ENCODE data around the gene SMIM5. TPM values are rescaled to one million over a fixed set of nuclear protein-coding genes. Genes with fewer than 3 reads are reported as not detected.

Gene SMIM5
- total and polyA plus RNA-seq, 2 of the 13 experiments (the other 11 are each of a cell fraction or from before 2014, with no cell fraction given), result not detected

- TF ChIP-seq AKAP8 (CRISPR knock-in tag; IDR thresholded peaks at IDR 0.05) (no peak), BATF2 (CRISPR knock-in tag; IDR thresholded peaks at IDR 0.05) (no peak), ZBTB1 (CRISPR knock-in tag; IDR thresholded peaks at IDR 0.05; ENCODE audit: borderline replicate concordance) (no peak), ZNF891 (CRISPR knock-in tag; IDR thresholded peaks at IDR 0.05) (peak; percentile 62; the same call in 1 of the 2 replicates), ZKSCAN5 (CRISPR knock-in tag; IDR thresholded peaks at IDR 0.05) (no peak), ZNF138 (CRISPR knock-in tag; IDR thresholded peaks at IDR 0.05; ENCODE audit: low read depth) (no peak), NONO (IDR thresholded peaks at IDR 0.05) (no peak), NONO (CRISPR knock-in tag; conservative IDR thresholded peaks at IDR 0.05) (no peak), ZNF160 (CRISPR knock-in tag; IDR thresholded peaks at IDR 0.05) (no peak), ZNF660 (CRISPR knock-in tag; IDR thresholded peaks at IDR 0.05; ENCODE audit: borderline replicate concordance, low read depth) (no peak), ZNF567 (CRISPR knock-in tag; IDR thresholded peaks at IDR 0.05; ENCODE audit: borderline replicate concordance) (no peak), RFX3 (CRISPR knock-in tag; IDR thresholded peaks at IDR 0.05) (no peak), FOXP4 (CRISPR knock-in tag; IDR thresholded peaks at IDR 0.05) (no peak), ZBTB34 (CRISPR knock-in tag; IDR thresholded peaks at IDR 0.05) (0 out of 2 replicates have a peak, but pooled peaks have one; percentile 41), ZC3H13 (CRISPR knock-in tag; IDR thresholded peaks at IDR 0.05) (no peak), PRDM10 (CRISPR knock-in tag; IDR thresholded peaks at IDR 0.05; ENCODE audit: low read depth) (peak; percentile 78; the same call in 1 of the 2 replicates), NR1H2 (CRISPR knock-in tag; IDR thresholded peaks at IDR 0.05; ENCODE audit: borderline replicate concordance, low read depth) (no peak)
- TF ChIP-seq, protein P1, sequence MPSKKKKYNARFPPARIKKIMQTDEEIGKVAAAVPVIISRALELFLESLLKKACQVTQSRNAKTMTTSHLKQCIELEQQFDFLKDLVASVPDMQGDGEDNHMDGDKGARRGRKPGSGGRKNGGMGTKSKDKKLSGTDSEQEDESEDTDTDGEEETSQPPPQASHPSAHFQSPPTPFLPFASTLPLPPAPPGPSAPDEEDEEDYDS (CRISPR knock-in tag; IDR thresholded peaks at IDR 0.05), result peak; percentile 52; the same call in 1 of the 2 replicates
- TF ChIP-seq, protein P2, sequence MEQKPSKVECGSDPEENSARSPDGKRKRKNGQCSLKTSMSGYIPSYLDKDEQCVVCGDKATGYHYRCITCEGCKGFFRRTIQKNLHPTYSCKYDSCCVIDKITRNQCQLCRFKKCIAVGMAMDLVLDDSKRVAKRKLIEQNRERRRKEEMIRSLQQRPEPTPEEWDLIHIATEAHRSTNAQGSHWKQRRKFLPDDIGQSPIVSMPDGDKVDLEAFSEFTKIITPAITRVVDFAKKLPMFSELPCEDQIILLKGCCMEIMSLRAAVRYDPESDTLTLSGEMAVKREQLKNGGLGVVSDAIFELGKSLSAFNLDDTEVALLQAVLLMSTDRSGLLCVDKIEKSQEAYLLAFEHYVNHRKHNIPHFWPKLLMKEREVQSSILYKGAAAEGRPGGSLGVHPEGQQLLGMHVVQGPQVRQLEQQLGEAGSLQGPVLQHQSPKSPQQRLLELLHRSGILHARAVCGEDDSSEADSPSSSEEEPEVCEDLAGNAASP (CRISPR knock-in tag; IDR thresholded peaks at IDR 0.05; ENCODE audit: borderline replicate concordance), result 0 out of 2 replicates have a peak, but pooled peaks have one; percentile 39
These were observed at the start of gene SMIM5 (continued) for GRCh38 chr17:75632863-75633485.

Measured in HepG2 (cell line).